ENCODE data around the gene PLEKHH1. TPM values are rescaled to one million over a fixed set of nuclear protein-coding genes. Genes with fewer than 3 reads are reported as not detected.
A peak's percentile ranks its signal among the peaks of the same experiment; 100 is the strongest.

PLEKHH1 gene
- total RNA-seq, 2 donors from 2014 or later, result 59.9 to 61.1 TPM

DNA sequence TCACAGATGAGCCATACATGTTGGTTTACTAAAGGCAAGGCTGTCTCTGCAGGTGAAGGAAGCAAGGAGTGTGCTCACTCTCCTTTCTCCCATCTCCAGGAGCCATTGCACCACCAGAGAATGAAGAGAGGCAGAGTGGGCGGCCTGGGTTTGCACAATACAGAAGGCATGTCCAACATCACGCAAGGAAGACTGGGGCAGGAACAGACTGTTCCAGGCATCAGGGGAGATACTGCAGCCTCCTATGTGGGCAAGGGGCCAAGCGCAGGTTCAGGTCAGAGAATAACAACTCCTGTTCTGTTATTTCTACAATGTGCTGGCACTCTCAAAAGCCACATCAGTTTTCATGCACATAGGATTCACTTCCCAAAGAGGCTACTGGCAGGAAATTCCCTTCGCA lies 42.9 kb upstream of the PLEKHH1 start:
- H3K36me3 Mint-ChIP-seq (ENCODE audit: low read depth), result peaks cover 6% of the 10 kb centered on the region
- Histone ChIP-seq H3K9me3 (ENCODE audit: control insufficient read depth, low read length) (peaks cover 12% of the 10 kb centered on the region), H3K27me3 (ENCODE audit: control insufficient read depth, insufficient read depth, low read length, poor library complexity, severe bottlenecking) (no peaks in the 10 kb centered on the region), H3K27ac (ENCODE audit: low read depth, low read length) (no peak overlapping the region), H3K36me3 (ENCODE audit: control insufficient read depth, insufficient read depth, low read length) (no peaks in the 10 kb centered on the region), H3K4me3 (ENCODE audit: low read length) (no peak overlapping the region), H3K4me1 (ENCODE audit: control insufficient read depth, insufficient read depth, low read length) (no peaks in the 10 kb centered on the region), H3K9ac (ENCODE audit: extremely low read depth, low read length, poor library complexity, severe bottlenecking) (no peak overlapping the region)
- peaks cover 16% of the 10 kb centered on the region for H3K4me1 Mint-ChIP-seq
- peaks cover 14% of the 10 kb centered on the region for H3K9me3 Mint-ChIP-seq
- H3K4me3 Mint-ChIP-seq, result no peak overlapping the region
- no peaks in the 10 kb centered on the region for H3K27me3 Mint-ChIP-seq (ENCODE audit: insufficient read depth)
- DNase-seq, result no peak
- WGBS, 2 experiments (ENCODE audit: insufficient coverage in 1 of 2, insufficient read length in 1 of 2), result 92 to 93% methylated on average over 2 to 4 of the region's 4 CpGs
- TF ChIP-seq CTCF (conservative IDR thresholded peaks at IDR 0.05), result no peak
- H3K27ac Mint-ChIP-seq, result peak overlapping the region; percentile 29

GRCh38 chr14:67491285-67491684 lies 41.8 kb upstream of the PLEKHH1 start:
- TF ChIP-seq CTCF (conservative IDR thresholded peaks at IDR 0.05), result no peak

GRCh38 chr14:67491741-67492507 lies 41.2 kb upstream of the PLEKHH1 start:
- Histone ChIP-seq H3K27ac (ENCODE audit: low read depth, low read length) (no peak overlapping the region), H3K4me3 (ENCODE audit: low read length) (no peak overlapping the region), H3K9me3 (ENCODE audit: control insufficient read depth, low read length) (peaks cover 12% of the 10 kb centered on the region), H3K27me3 (ENCODE audit: control insufficient read depth, insufficient read depth, low read length, poor library complexity, severe bottlenecking) (no peaks in the 10 kb centered on the region), H3K9ac (ENCODE audit: extremely low read depth, low read length, poor library complexity, severe bottlenecking) (no peak overlapping the region), H3K36me3 (ENCODE audit: control insufficient read depth, insufficient read depth, low read length) (no peaks in the 10 kb centered on the region), H3K4me1 (ENCODE audit: control insufficient read depth, insufficient read depth, low read length) (no peaks in the 10 kb centered on the region)
- peak; percentile 81 for DNase-seq
- Mint-ChIP-seq H3K9me3 (peaks cover 13% of the 10 kb centered on the region), H3K4me1 (peaks cover 16% of the 10 kb centered on the region), H3K36me3 (ENCODE audit: low read depth) (peaks cover 6% of the 10 kb centered on the region), H3K27me3 (ENCODE audit: insufficient read depth) (no peaks in the 10 kb centered on the region), H3K27ac (peak overlapping the region; percentile 41), H3K4me3 (no peak overlapping the region)
- no peak for TF ChIP-seq CTCF (conservative IDR thresholded peaks at IDR 0.05)
- 82 to 86% methylated on average over 6 to 9 of the region's 9 CpGs for WGBS, 2 experiments (ENCODE audit: insufficient coverage in 1 of 2, insufficient read length in 1 of 2)

More at GRCh38 chr14:67491285-67491684, 41.8 kb upstream of the PLEKHH1 start:
- H3K36me3 ChIP-seq (ENCODE audit: control insufficient read depth, insufficient read depth, low read length), result no peaks in the 10 kb centered on the region
- peaks cover 16% of the 10 kb centered on the region for H3K4me1 Mint-ChIP-seq
- H3K27me3 ChIP-seq (ENCODE audit: control insufficient read depth, insufficient read depth, low read length, poor library complexity, severe bottlenecking), result no peaks in the 10 kb centered on the region
- H3K36me3 Mint-ChIP-seq (ENCODE audit: low read depth), result peaks cover 6% of the 10 kb centered on the region
- H3K27ac ChIP-seq (ENCODE audit: low read depth, low read length), result no peak overlapping the region
- H3K4me3 ChIP-seq (ENCODE audit: low read length), result no peak overlapping the region
- peak; percentile 59 for DNase-seq
- no peak overlapping the region for H3K9ac ChIP-seq (ENCODE audit: extremely low read depth, low read length, poor library complexity, severe bottlenecking)
- 90 to 92% methylated on average over 2 to 3 of the region's 3 CpGs for WGBS, 2 experiments (ENCODE audit: insufficient coverage in 1 of 2, insufficient read length in 1 of 2)
- H3K27me3 Mint-ChIP-seq (ENCODE audit: insufficient read depth), result no peaks in the 10 kb centered on the region
- peaks cover 12% of the 10 kb centered on the region for H3K9me3 ChIP-seq (ENCODE audit: control insufficient read depth, low read length)
- no peaks in the 10 kb centered on the region for H3K4me1 ChIP-seq (ENCODE audit: control insufficient read depth, insufficient read depth, low read length)
- no peak overlapping the region for H3K4me3 Mint-ChIP-seq
- no peak overlapping the region for H3K27ac Mint-ChIP-seq
- peaks cover 13% of the 10 kb centered on the region for H3K9me3 Mint-ChIP-seq
